ENCODE data around the gene SELENOO. TPM values are rescaled to one million over a fixed set of nuclear protein-coding genes. Genes with fewer than 3 reads are reported as not detected.

SELENOO gene
- total RNA-seq, 1 experiment from 2014 or later: 41.3 TPM

GRCh38 chr22:50176850-50177536 is 23.8 kb upstream of the SELENOO start:
- Histone ChIP-seq H3K27me3 (replicated peaks; ENCODE audit: insufficient read depth, low read depth, low read length, poor library complexity) (no peaks in the 10 kb centered on the region), H3K27ac (ENCODE audit: low read depth, low read length, poor library complexity, severe bottlenecking) (no peak overlapping the region), H3K9me3 (ENCODE audit: low read depth, low read length, poor library complexity, severe bottlenecking) (no peaks in the 10 kb centered on the region), H3K36me3 (ENCODE audit: insufficient read depth, low read length, poor library complexity, severe bottlenecking) (no peaks in the 10 kb centered on the region), H3K4me1 (ENCODE audit: insufficient read depth, low read length, poor library complexity, severe bottlenecking) (no peaks in the 10 kb centered on the region), H3K4me3 (ENCODE audit: low read depth, low read length, poor library complexity, severe bottlenecking) (no peak overlapping the region)
- no peak for DNase-seq (ENCODE audit: low spot score)
- CTCF ChIA-PET: interaction anchor here (0.6 kb wide), 1 partner anchor 27 kb away, joined by 5 read pairs; no protein-coding TSS in a partner anchor
- intact Hi-C loops (cut with micrococcal nuclease; ENCODE audit: unreplicated experiment): no loop called here
- TF ChIP-seq EZH2 (IDR thresholded peaks at IDR 0.05; ENCODE audit: borderline replicate concordance, low read depth, low read length, poor library complexity, severe bottlenecking): no peak
- no peak for TF ChIP-seq CTCF (conservative IDR thresholded peaks at IDR 0.05; ENCODE audit: low read depth, low read length)
- POLR2A ChIA-PET (ENCODE audit: low non-redundant PET): no interaction called here
- BruUV-seq (replicated peaks): no TSS peak

- H3K4me1 ChIP-seq (ENCODE audit: insufficient read depth, low read length, poor library complexity, severe bottlenecking): no peaks in the 10 kb centered on the region
- POLR2A ChIA-PET (ENCODE audit: low non-redundant PET): no interaction called here
- no peaks in the 10 kb centered on the region for H3K27me3 ChIP-seq (replicated peaks; ENCODE audit: insufficient read depth, low read depth, low read length, poor library complexity)
- no peak overlapping the region for H3K27ac ChIP-seq (ENCODE audit: low read depth, low read length, poor library complexity, severe bottlenecking)
- DNase-seq (ENCODE audit: low spot score): no peak
- TF ChIP-seq EZH2 (IDR thresholded peaks at IDR 0.05; ENCODE audit: borderline replicate concordance, low read depth, low read length, poor library complexity, severe bottlenecking): no peak
- CTCF ChIA-PET: interaction anchor here (0.5 kb wide), 1 partner anchor 29 kb away, joined by 3 read pairs; no protein-coding TSS in a partner anchor
- no TSS peak for BruUV-seq (replicated peaks)
- H3K36me3 ChIP-seq (ENCODE audit: insufficient read depth, low read length, poor library complexity, severe bottlenecking): no peaks in the 10 kb centered on the region
- no peaks in the 10 kb centered on the region for H3K9me3 ChIP-seq (ENCODE audit: low read depth, low read length, poor library complexity, severe bottlenecking)
- intact Hi-C loops (cut with micrococcal nuclease; ENCODE audit: unreplicated experiment): no loop called here
- H3K4me3 ChIP-seq (ENCODE audit: low read depth, low read length, poor library complexity, severe bottlenecking): no peak overlapping the region
These were observed 23.0 kb upstream of the SELENOO start for GRCh38 chr22:50177537-50178470.

- intact Hi-C loops (cut with micrococcal nuclease; ENCODE audit: unreplicated experiment): no loop called here
- no TSS peak for BruUV-seq (replicated peaks)
- TF ChIP-seq EZH2 (IDR thresholded peaks at IDR 0.05; ENCODE audit: borderline replicate concordance, low read depth, low read length, poor library complexity, severe bottlenecking) (no peak), CTCF (conservative IDR thresholded peaks at IDR 0.05; ENCODE audit: low read depth, low read length) (no peak)
- POLR2A ChIA-PET (ENCODE audit: low non-redundant PET): no interaction called here
- Histone ChIP-seq H3K27me3 (replicated peaks; ENCODE audit: insufficient read depth, low read depth, low read length, poor library complexity) (no peaks in the 10 kb centered on the region), H3K4me3 (ENCODE audit: low read depth, low read length, poor library complexity, severe bottlenecking) (no peak overlapping the region), H3K27ac (ENCODE audit: low read depth, low read length, poor library complexity, severe bottlenecking) (no peak overlapping the region), H3K4me1 (ENCODE audit: insufficient read depth, low read length, poor library complexity, severe bottlenecking) (no peaks in the 10 kb centered on the region), H3K36me3 (ENCODE audit: insufficient read depth, low read length, poor library complexity, severe bottlenecking) (no peaks in the 10 kb centered on the region), H3K9me3 (ENCODE audit: low read depth, low read length, poor library complexity, severe bottlenecking) (no peaks in the 10 kb centered on the region)
- no peak for DNase-seq (ENCODE audit: low spot score)
- CTCF ChIA-PET: interaction anchor here (0.5 kb wide), 1 partner anchor 30 kb away, joined by 3 read pairs; no protein-coding TSS in a partner anchor
These were observed 22.3 kb upstream of the SELENOO start for GRCh38 chr22:50178471-50178864.

All from A673 (cell line).